GM18511 (cell line): Measurements from ENCODE around the gene DUSP19.

Experiments used
- ATAC-seq: cut with Tn5 transposase; IDR thresholded peaks from one replicate; pipeline ENCODE4 v1.9.1; 2021; ENCODE audit warnings: mild to moderate bottlenecking, moderate library complexity; ENCODE audit not compliant: unreplicated experiment

Gene DUSP19

GRCh38 chr2:183124222-183124956, 45.8 kb downstream of the DUSP19 start, which contains the start of gene NUP35:
NUP35 (plus strand) TSS chr2:183124443; CDS start chr2:183124458, 15 bp downstream.
- peak; percentile 91 for ATAC-seq

GRCh38 chr2:183124957-183125255, 46.4 kb downstream of the DUSP19 start:
- no peak for ATAC-seq

DNA sequence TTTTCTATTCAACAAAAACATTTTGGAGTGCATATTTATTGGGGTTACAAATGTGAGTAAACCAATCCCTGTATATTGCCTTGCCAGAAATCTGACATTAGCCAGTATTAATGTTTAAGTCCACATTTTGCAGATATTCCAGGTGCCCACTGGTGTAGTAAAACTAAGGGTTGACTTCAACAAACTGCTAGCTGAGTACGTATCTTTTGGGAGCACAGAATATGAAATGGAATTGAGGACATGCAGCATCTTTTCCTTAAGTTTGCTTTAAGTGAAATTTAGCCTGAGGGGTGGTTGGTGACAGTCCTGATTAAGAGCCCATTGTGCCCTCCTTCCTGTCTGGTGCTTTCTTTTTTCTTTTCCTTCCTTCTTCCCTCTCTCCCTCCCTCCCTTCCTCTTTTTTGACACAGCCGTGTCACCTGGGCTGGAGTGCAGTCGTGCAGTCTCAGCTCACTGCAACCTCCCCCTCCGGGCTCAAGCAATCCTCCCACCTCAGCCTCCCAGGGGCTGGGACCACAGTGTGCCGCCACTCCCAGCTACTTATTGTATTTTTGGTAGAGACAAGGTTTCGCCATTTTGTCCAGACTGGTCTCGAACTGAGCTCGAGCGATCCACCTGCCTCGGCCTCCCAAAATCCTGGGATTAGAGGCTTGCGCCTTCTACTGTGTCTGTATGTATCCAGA, 47.3 kb downstream of the DUSP19 start:
- no peak for ATAC-seq

GRCh38 chr2:183126635-183127034, 48.1 kb downstream of the DUSP19 start:
- no peak for ATAC-seq

GRCh38 chr2:183134016-183134415, 55.5 kb downstream of the DUSP19 start:
- no peak for ATAC-seq

GRCh38 chr2:183148955-183149354, 70.4 kb downstream of the DUSP19 start:
- no peak for ATAC-seq

DNA sequence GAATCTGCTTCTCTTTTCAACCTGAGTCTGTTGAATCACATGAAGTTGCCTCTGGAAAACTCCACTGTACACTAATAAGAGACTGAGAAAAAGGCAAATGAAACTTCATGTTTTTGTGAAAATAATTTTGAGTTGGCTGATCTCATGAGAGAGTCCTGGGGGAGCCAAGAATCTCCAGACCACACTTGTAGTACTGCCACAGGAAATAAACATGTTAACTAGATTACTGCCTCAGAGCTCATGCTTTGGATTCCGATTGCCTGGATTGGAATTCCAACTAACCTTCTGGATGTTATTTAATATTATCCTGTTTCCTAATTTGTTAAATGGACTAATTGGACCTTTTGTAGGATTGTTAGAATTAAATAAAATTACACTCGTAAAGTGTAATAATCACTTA, 70.9 kb downstream of the DUSP19 start:
- no peak for ATAC-seq
